Transverse colon (tissue), 4 donors: ENCODE results near the gene SRSF5. TPM values are rescaled to one million over a fixed set of nuclear protein-coding genes. Genes with fewer than 3 reads are reported as not detected.

Experiments
- DNase-seq: peaks from one replicate; pipeline ENCODE4 v3.0.0-alpha.2; 2019
- H3K27ac ChIP-seq, 4 donors: fragments of 200-600 bp; sonication (generic); 2 replicates each; pipeline ENCODE4 v1.5.1; 2016 to 2018; ENCODE audit warnings: inconsistent platforms in 4 of 4
- H3K27me3 ChIP-seq: fragments of 200-600 bp; sonication (generic); 2 replicates; pipeline ENCODE4 v1.5.1; 2017; ENCODE audit warnings: inconsistent platforms
- H3K36me3 ChIP-seq, 4 donors: fragments of 200-600 bp; sonication (generic); 2 replicates each; pipeline ENCODE4 v1.5.1; 2017 to 2019; ENCODE audit warnings: inconsistent platforms in 4 of 4
- H3K4me1 ChIP-seq, 4 donors: fragments of 200-600 bp; sonication (generic); 2 replicates each; pipeline ENCODE4 v1.5.1; 2017 to 2020; ENCODE audit warnings: inconsistent platforms in 4 of 4
- H3K4me3 ChIP-seq, 4 donors: fragments of 200-600 bp; sonication (generic); 1 replicate in 1 of 4; 2 replicates in 3 of 4; pipeline versions ENCODE4 v1.5.1 to v1.6.1; 2017 to 2019; ENCODE audit warnings: inconsistent platforms in 4 of 4
- H3K9me3 ChIP-seq, 2 donors: fragments of 200-600 bp; sonication (generic); 2 replicates each; pipeline ENCODE4 v1.5.1; 2017 to 2019; ENCODE audit warnings: inconsistent platforms in 2 of 2
- CTCF ChIP-seq, 5 experiments: fragments of 200-600 bp in 3 of 5; fragments of 450-650 bp in 2 of 5; sonication (generic) in 3 of 5; IDR thresholded peaks; 1 replicate in 2 of 5; 2 replicates in 3 of 5; pipeline ENCODE4 v1.5.1; 2016 to 2017; ENCODE audit warnings: antibody characterized with exemption in 5 of 5, inconsistent platforms in 3 of 5, mild to moderate bottlenecking in 2 of 5, moderate library complexity in 1 of 5
- EP300 ChIP-seq: sonication (generic); formaldehyde crosslinking; IDR thresholded peaks from one replicate; pipeline ENCODE4 v1.6.1; 2017; ENCODE audit warnings: antibody characterized with exemption, low read depth
- POLR2A ChIP-seq: fragments of 450-650 bp; IDR thresholded peaks from one replicate; pipeline ENCODE4 v1.6.1; 2016; ENCODE audit warnings: antibody characterized with exemption, mild to moderate bottlenecking, moderate library complexity
- POLR2AphosphoS5 ChIP-seq, 3 donors: sonication (generic); formaldehyde crosslinking; IDR thresholded peaks; one replicate each; pipeline ENCODE4 v1.6.1; 2016; ENCODE audit warnings: antibody characterized with exemption in 3 of 3
- WGBS, 2 donors: methylation state at CpG; one replicate each; pipeline ENCODE4 v1.1.5; 2018; ENCODE audit warnings: low coverage in 1 of 2; 5-methylcytosine and 5-hydroxymethylcytosine counted together
- in situ Hi-C, 4 donors: fragments of 200-750 bp; cut with MboI; loops; one replicate each; pipeline versions ENCODE4 v1.15.0 to v1.15.1; 2017; ENCODE audit warnings: low sequenced_read_pairs in 3 of 4, low pct_ligation_motif_present in 1 of 4, low pct_unique_long_range_greater_than_20kb in 1 of 4
- intact Hi-C: fragments of 100-400 bp; cut with DNase I; formaldehyde crosslinking; loops from one replicate; pipeline ENCODE4 v1.15.1; 2023; ENCODE audit warnings: low total_unique reads
- total RNA-seq, 4 donors: library from RNA; depleted of rRNA; stranded (reverse); fragments of >200 nt; gene quantifications; one replicate each; pipeline ENCODE4 v1.1.0, GENCODE V29; 2016

The SRSF5 gene
- total RNA-seq, 4 donors from 2014 or later: 255 to 557 (median 471) TPM

- intact Hi-C loops (no loop called here), in situ Hi-C loops (no loop called here)
- TF ChIP-seq POLR2A (no peak), POLR2AphosphoS5 (IDR thresholded peaks at IDR 0.05) (no peak), CTCF (IDR thresholded peaks at IDR 0.05) (no peak), EP300 (no peak)
- Histone ChIP-seq H3K36me3 (no peaks in the 10 kb centered on the region), H3K9me3 (no peaks in the 10 kb centered on the region), H3K27ac (no peak overlapping the region), H3K27me3 (peaks cover 7% of the 10 kb centered on the region), H3K4me1 (no peaks in the 10 kb centered on the region), H3K4me3 (no peak overlapping the region)
- 71 to 86% methylated on average over 2 of the region's 2 CpGs for WGBS, 2 donors
- DNase-seq: no peak
Observed at GRCh38 chr14:69804902-69805301, 38.0 kb downstream of the SRSF5 start.

- H3K27ac ChIP-seq: no peak overlapping the region
- intact Hi-C loops: no loop called here
- DNase-seq: no peak
- 67 to 81% methylated on average over 1 of the region's 1 CpG for WGBS, 2 donors
- no peaks in the 10 kb centered on the region for H3K36me3 ChIP-seq
- peaks cover 2% of the 10 kb centered on the region for H3K27me3 ChIP-seq
- TF ChIP-seq CTCF (IDR thresholded peaks at IDR 0.05) (no peak), POLR2A (no peak)
- in situ Hi-C loops: no loop called here
- H3K4me3 ChIP-seq: no peak overlapping the region
- no peaks in the 10 kb centered on the region for H3K9me3 ChIP-seq
- no peaks in the 10 kb centered on the region for H3K4me1 ChIP-seq
Observed at GRCh38 chr14:69807192-69807591, 40.2 kb downstream of the SRSF5 start.

GRCh38 chr14:69808919-69809808 is 42.2 kb downstream of the SRSF5 start:
- Histone ChIP-seq H3K36me3 (no peaks in the 10 kb centered on the region), H3K4me1 (no peaks in the 10 kb centered on the region), H3K27me3 (no peaks in the 10 kb centered on the region), H3K27ac (no peak overlapping the region), H3K4me3 (no peak overlapping the region), H3K9me3 (no peaks in the 10 kb centered on the region)
- no peak for TF ChIP-seq CTCF (IDR thresholded peaks at IDR 0.05)
- TF ChIP-seq EP300: no peak
- no peak for DNase-seq
- WGBS, 2 donors: 85 to 90% methylated on average over 2 to 12 of the region's 12 CpGs
- in situ Hi-C loops: no loop called here
- intact Hi-C loops: no loop called here

GRCh38 chr14:69811227-69811867 is 44.4 kb downstream of the SRSF5 start:
- Histone ChIP-seq H3K4me1 (no peaks in the 10 kb centered on the region), H3K36me3 (no peaks in the 10 kb centered on the region), H3K9me3 (no peaks in the 10 kb centered on the region), H3K27ac (no peak overlapping the region), H3K4me3 (no peak overlapping the region), H3K27me3 (no peaks in the 10 kb centered on the region)
- intact Hi-C loops: no loop called here
- in situ Hi-C loops: no loop called here
- TF ChIP-seq EP300 (no peak), POLR2AphosphoS5 (IDR thresholded peaks at IDR 0.05) (no peak), CTCF (IDR thresholded peaks at IDR 0.05) (no peak), POLR2A (no peak)
- no peak for DNase-seq
- 82% methylated on average over 13 of the region's 13 CpGs; no CpG with 5 or more reads in 1 of the 2 donors for WGBS, 2 donors
